Measurements from ENCODE around the gene PPP2R2B.

Gene PPP2R2B

GRCh38 chr5:146889169-146889568 lies 10.6 kb upstream of the PPP2R2B start:
- no peaks in the 10 kb centered on the region for H3K9me3 ChIP-seq
- no peak overlapping the region for H3K27ac ChIP-seq
- H3K4me1 ChIP-seq (ENCODE audit: control insufficient read depth in 1 of 2, insufficient read depth in 1 of 2, low read depth in 1 of 2, low read length in 1 of 2): peaks cover 0 to 4% of the 10 kb centered on the region in 2 experiments
- no peak for TF ChIP-seq CTCF (IDR thresholded peaks at IDR 0.05)
- H3K27me3 ChIP-seq: no peaks in the 10 kb centered on the region
- H3K4me3 ChIP-seq (ENCODE audit: low read depth in 1 of 2, low read length in 1 of 2): no peak overlapping the region
- H3K36me3 ChIP-seq: no peaks in the 10 kb centered on the region

GRCh38 chr5:146888351-146888978 lies 9.9 kb upstream of the PPP2R2B start:
- no peaks in the 10 kb centered on the region for H3K9me3 ChIP-seq
- H3K4me3 ChIP-seq (ENCODE audit: low read depth in 1 of 2, low read length in 1 of 2): no peak overlapping the region
- TF ChIP-seq CTCF (IDR thresholded peaks at IDR 0.05): no peak
- no peaks in the 10 kb centered on the region for H3K27me3 ChIP-seq
- H3K4me1 ChIP-seq (ENCODE audit: control insufficient read depth in 1 of 2, insufficient read depth in 1 of 2, low read depth in 1 of 2, low read length in 1 of 2): peaks cover 0 to 4% of the 10 kb centered on the region in 2 experiments
- H3K36me3 ChIP-seq: no peaks in the 10 kb centered on the region
- no peak overlapping the region for H3K27ac ChIP-seq

- no peak overlapping the region for H3K4me3 ChIP-seq (ENCODE audit: low read depth in 1 of 2, low read length in 1 of 2)
- peaks cover 19% of the 10 kb centered on the region for H3K27me3 ChIP-seq
- TF ChIP-seq CTCF (IDR thresholded peaks at IDR 0.05): no peak
- H3K36me3 ChIP-seq: no peaks in the 10 kb centered on the region
- H3K4me1 ChIP-seq (ENCODE audit: control insufficient read depth in 1 of 2, insufficient read depth in 1 of 2, low read depth in 1 of 2, low read length in 1 of 2): no peaks in the 10 kb centered on the region
- no peaks in the 10 kb centered on the region for H3K9me3 ChIP-seq
- no peak overlapping the region for H3K27ac ChIP-seq
Observed at GRCh38 chr5:146884066-146884626, 5.6 kb upstream of the PPP2R2B start.

- TF ChIP-seq CTCF (IDR thresholded peaks at IDR 0.05): no peak
- Histone ChIP-seq H3K27ac (no peak overlapping the region), H3K36me3 (no peaks in the 10 kb centered on the region), H3K4me3 (ENCODE audit: low read depth in 1 of 2, low read length in 1 of 2) (no peak overlapping the region), H3K4me1 (ENCODE audit: control insufficient read depth in 1 of 2, insufficient read depth in 1 of 2, low read depth in 1 of 2, low read length in 1 of 2) (peaks cover 0 to 2% of the 10 kb centered on the region in 2 experiments), H3K27me3 (peaks cover 26% of the 10 kb centered on the region), H3K9me3 (no peaks in the 10 kb centered on the region)
Observed at GRCh38 chr5:146883511-146883910, 5.0 kb upstream of the PPP2R2B start.

- TF ChIP-seq CTCF (IDR thresholded peaks at IDR 0.05): no peak
- H3K4me3 ChIP-seq (ENCODE audit: low read depth in 1 of 2, low read length in 1 of 2): no peak overlapping the region
- peaks cover 51% of the 10 kb centered on the region for H3K27me3 ChIP-seq
- H3K36me3 ChIP-seq: no peaks in the 10 kb centered on the region
- H3K27ac ChIP-seq: no peak overlapping the region
- no peaks in the 10 kb centered on the region for H3K9me3 ChIP-seq
- H3K4me1 ChIP-seq (ENCODE audit: control insufficient read depth in 1 of 2, insufficient read depth in 1 of 2, low read depth in 1 of 2, low read length in 1 of 2): peaks cover 0 to 13% of the 10 kb centered on the region in 2 experiments
Observed at GRCh38 chr5:146880966-146881365, 2.4 kb upstream of the PPP2R2B start.

Measured in neutrophil (primary cell).